ENCODE results near the gene RPS15. TPM values are rescaled to one million over a fixed set of nuclear protein-coding genes. Genes with fewer than 3 reads are reported as not detected.

RPS15 gene
- total RNA-seq, 1 donor from 2014 or later, result 1,918 TPM

DNA sequence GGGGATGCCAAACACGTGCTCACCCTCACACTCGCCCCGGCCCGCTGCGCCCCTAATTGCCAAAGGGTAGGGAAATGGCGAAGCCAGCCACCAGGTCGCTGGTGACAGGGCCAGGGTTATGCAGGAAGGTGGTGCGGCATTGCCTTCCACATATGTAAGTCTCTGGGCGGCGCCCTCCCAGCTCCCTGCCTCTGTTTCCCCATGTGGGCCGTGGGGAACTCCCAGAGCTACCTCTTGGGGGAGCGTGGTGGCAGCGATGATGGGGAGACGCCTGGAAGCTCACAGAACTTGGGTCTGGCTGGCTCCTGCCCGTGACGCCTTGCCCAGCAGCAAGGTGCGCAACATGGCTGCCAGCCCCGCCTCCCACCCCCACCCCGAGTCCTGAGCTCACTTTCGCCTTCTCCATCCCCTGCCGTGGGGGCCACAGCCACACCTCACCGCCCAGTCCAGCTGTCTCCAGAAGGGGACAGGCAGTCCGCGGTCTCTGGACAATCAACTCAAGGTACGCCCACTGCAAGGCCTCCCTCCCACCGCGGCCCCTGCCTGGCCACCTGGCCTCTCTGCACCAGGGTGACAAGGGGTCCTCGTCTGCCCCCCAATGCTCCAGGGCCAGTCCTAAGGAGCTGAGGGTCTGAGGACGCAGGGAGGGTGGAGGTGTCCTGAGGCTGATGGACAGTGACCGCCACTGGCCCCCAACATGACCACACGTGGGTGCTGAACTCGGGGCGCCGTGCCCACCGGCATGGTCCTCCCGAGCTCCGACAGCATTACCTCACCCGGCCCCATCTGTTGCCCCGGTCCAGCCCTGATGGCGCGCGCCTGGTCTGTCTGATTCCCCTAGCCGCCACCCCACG lies 34.3 kb downstream of the RPS15 start:
- Histone ChIP-seq H3K27ac (no peak overlapping the region), H4K20me1 (ENCODE audit: low read depth) (peaks cover 95% of the 10 kb centered on the region), H3F3A (ENCODE audit: low read depth) (peaks cover 38% of the 10 kb centered on the region), H3K9me3 (ENCODE audit: low read depth) (no peaks in the 10 kb centered on the region), H3K9ac (no peak overlapping the region), H3K36me3 (no peaks in the 10 kb centered on the region), H3K4me3 (no peak overlapping the region), H3K4me2 (no peak overlapping the region), H2AFZ (replicated peaks) (no peak overlapping the region), H3K79me2 (ENCODE audit: low read depth) (peaks cover 14% of the 10 kb centered on the region), H3K4me1 (peaks cover 34% of the 10 kb centered on the region), H3K27me3 (peaks cover 68% of the 10 kb centered on the region)
- TF ChIP-seq, protein P1, sequence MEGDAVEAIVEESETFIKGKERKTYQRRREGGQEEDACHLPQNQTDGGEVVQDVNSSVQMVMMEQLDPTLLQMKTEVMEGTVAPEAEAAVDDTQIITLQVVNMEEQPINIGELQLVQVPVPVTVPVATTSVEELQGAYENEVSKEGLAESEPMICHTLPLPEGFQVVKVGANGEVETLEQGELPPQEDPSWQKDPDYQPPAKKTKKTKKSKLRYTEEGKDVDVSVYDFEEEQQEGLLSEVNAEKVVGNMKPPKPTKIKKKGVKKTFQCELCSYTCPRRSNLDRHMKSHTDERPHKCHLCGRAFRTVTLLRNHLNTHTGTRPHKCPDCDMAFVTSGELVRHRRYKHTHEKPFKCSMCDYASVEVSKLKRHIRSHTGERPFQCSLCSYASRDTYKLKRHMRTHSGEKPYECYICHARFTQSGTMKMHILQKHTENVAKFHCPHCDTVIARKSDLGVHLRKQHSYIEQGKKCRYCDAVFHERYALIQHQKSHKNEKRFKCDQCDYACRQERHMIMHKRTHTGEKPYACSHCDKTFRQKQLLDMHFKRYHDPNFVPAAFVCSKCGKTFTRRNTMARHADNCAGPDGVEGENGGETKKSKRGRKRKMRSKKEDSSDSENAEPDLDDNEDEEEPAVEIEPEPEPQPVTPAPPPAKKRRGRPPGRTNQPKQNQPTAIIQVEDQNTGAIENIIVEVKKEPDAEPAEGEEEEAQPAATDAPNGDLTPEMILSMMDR (IDR thresholded peaks at IDR 0.05), result no peak
- TF ChIP-seq EZH2 (IDR thresholded peaks at IDR 0.05), result no peak
- no peak for TF ChIP-seq EZH2phosphoT487 (IDR thresholded peaks at IDR 0.05)
- Mint-ChIP-seq H3K27me3 (ENCODE audit: insufficient read depth, low read depth) (peaks cover 22% of the 10 kb centered on the region), H3K36me3 (peaks cover 2% of the 10 kb centered on the region), H3K27ac (no peak overlapping the region), H3K4me1 (peaks cover 6% of the 10 kb centered on the region), H3K9me3 (no peaks in the 10 kb centered on the region), H3K4me3 (peak overlapping the region; percentile 48)
- no peak for DNase-seq (ENCODE audit: low spot score)

DNA sequence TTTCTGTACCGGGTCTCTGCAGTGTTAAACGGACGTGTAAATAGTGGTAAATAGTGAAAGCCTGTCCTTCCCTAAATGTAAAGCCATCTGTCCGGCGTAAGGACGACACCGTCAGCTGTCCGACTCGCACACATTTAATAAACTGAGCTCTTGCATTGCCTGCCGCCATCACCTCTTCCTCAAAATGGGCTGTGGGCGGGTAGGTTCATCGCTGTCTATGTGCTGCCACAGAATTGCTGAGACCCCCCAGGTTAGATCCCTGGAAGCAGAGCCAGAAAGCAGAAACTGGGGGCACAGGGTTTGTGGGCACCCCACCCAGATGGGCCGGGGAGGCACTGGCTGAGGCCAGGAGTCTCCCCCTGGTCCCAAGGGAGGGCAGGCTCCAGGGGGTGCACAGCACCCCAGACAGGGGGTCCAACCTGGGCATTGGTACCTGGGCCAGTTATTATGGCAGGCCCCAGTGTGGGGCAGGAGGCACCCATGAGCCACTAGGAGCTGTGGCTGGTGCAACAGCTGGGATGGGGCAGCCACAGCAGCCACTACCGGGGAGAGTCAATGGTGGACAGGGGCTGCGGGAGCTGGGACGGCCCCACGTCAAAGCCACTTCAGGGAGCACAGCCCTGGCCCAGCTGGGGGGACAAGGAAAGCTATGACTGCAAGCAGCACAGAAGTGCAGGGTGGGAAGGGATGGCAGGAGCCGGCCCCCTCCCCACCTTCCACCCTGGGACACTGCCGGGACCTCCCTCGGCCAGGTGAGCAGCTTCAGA lies 35.1 kb downstream of the RPS15 start:
- Histone ChIP-seq H3K27ac (no peak overlapping the region), H3K4me2 (no peak overlapping the region), H3K9me3 (ENCODE audit: low read depth) (no peaks in the 10 kb centered on the region), H3K36me3 (no peaks in the 10 kb centered on the region), H4K20me1 (ENCODE audit: low read depth) (peaks cover 95% of the 10 kb centered on the region), H3K4me3 (no peak overlapping the region), H3K4me1 (peaks cover 32% of the 10 kb centered on the region), H2AFZ (replicated peaks) (no peak overlapping the region), H3K27me3 (peaks cover 60% of the 10 kb centered on the region), H3K9ac (no peak overlapping the region), H3F3A (ENCODE audit: low read depth) (peaks cover 30% of the 10 kb centered on the region), H3K79me2 (ENCODE audit: low read depth) (peaks cover 22% of the 10 kb centered on the region)
- Mint-ChIP-seq H3K4me3 (peak overlapping the region; percentile 46), H3K27me3 (ENCODE audit: insufficient read depth, low read depth) (peaks cover 21% of the 10 kb centered on the region), H3K9me3 (no peaks in the 10 kb centered on the region), H3K27ac (peak overlapping the region; percentile 59), H3K36me3 (peaks cover 2% of the 10 kb centered on the region), H3K4me1 (peaks cover 6% of the 10 kb centered on the region)
- no peak for TF ChIP-seq EZH2phosphoT487 (IDR thresholded peaks at IDR 0.05)
- TF ChIP-seq, protein P1 (IDR thresholded peaks at IDR 0.05), result no peak
- TF ChIP-seq EZH2 (IDR thresholded peaks at IDR 0.05), result no peak
- DNase-seq (ENCODE audit: low spot score), result no peak

DNA sequence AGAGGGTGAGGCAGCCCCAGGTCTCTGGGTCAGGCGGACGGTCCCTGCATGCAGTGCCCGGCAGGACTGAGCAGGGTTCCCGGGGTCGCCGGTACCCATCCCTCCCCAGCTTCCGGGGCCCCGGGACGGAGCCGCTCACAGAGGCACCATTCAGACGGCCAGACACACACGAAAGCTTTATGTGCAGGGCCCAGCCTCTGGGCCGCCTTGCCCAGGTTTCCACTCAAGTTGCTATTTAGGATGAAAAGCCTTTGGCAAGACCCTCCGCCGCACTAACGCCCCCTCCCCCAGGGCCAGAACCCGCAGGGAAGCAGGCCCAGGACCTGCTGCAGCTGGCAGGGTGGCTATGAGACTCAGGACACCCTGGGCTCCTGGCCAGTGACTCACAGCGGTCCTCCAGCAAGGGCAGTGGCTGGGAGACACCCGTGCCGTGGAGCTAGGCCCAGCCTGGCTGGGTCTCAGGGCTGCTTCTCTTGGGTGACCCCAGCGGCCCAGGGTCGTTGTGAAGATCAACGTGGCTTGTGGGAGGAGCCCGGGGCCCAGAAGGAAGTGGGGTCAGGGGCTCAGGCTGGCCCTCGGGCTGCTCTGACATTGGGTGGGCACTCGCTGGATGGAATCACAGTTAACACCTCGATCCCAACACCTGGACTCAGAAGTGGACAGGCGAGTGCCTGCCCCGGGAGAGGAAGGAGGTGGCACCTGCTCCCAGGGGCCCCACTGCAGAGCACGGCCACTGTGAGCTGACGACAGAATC lies 36.0 kb downstream of the RPS15 start:
- peaks cover 94% of the 10 kb centered on the region for H4K20me1 ChIP-seq (ENCODE audit: low read depth)
- H3F3A ChIP-seq (ENCODE audit: low read depth), result peaks cover 24% of the 10 kb centered on the region
- H3K36me3 Mint-ChIP-seq, result peaks cover 2% of the 10 kb centered on the region
- H2AFZ ChIP-seq (replicated peaks), result no peak overlapping the region
- TF ChIP-seq, protein P1 (IDR thresholded peaks at IDR 0.05), result no peak
- TF ChIP-seq EZH2 (IDR thresholded peaks at IDR 0.05) (no peak), EZH2phosphoT487 (IDR thresholded peaks at IDR 0.05) (no peak)
- H3K27ac ChIP-seq, result no peak overlapping the region
- H3K4me3 Mint-ChIP-seq, result no peak overlapping the region
- H3K4me2 ChIP-seq, result no peak overlapping the region
- peaks cover 51% of the 10 kb centered on the region for H3K27me3 ChIP-seq
- no peak for DNase-seq (ENCODE audit: low spot score)
- H3K27ac Mint-ChIP-seq, result no peak overlapping the region
- no peaks in the 10 kb centered on the region for H3K36me3 ChIP-seq
- H3K4me1 Mint-ChIP-seq, result peaks cover 8% of the 10 kb centered on the region
- peaks cover 34% of the 10 kb centered on the region for H3K4me1 ChIP-seq
- no peaks in the 10 kb centered on the region for H3K9me3 ChIP-seq (ENCODE audit: low read depth)
- peaks cover 16% of the 10 kb centered on the region for H3K27me3 Mint-ChIP-seq (ENCODE audit: insufficient read depth, low read depth)
- H3K4me3 ChIP-seq, result no peak overlapping the region
- no peak overlapping the region for H3K9ac ChIP-seq
- peaks cover 29% of the 10 kb centered on the region for H3K79me2 ChIP-seq (ENCODE audit: low read depth)
- no peaks in the 10 kb centered on the region for H3K9me3 Mint-ChIP-seq

Measured in neural progenitor cell (in vitro differentiated cells).